GM19035 (cell line): Measurements from ENCODE around the gene CC2D2B.
"Not testable (repeated sequence)": the region's sequence is repeated elsewhere in the genome, so short reads cannot be mapped to it uniquely, and the experiment has no call there.

Experiments used
- ATAC-seq: cut with Tn5 transposase; IDR thresholded peaks from one replicate; pipeline ENCODE4 v1.9.1; 2021; ENCODE audit not compliant: unreplicated experiment

The CC2D2B gene, protein sequence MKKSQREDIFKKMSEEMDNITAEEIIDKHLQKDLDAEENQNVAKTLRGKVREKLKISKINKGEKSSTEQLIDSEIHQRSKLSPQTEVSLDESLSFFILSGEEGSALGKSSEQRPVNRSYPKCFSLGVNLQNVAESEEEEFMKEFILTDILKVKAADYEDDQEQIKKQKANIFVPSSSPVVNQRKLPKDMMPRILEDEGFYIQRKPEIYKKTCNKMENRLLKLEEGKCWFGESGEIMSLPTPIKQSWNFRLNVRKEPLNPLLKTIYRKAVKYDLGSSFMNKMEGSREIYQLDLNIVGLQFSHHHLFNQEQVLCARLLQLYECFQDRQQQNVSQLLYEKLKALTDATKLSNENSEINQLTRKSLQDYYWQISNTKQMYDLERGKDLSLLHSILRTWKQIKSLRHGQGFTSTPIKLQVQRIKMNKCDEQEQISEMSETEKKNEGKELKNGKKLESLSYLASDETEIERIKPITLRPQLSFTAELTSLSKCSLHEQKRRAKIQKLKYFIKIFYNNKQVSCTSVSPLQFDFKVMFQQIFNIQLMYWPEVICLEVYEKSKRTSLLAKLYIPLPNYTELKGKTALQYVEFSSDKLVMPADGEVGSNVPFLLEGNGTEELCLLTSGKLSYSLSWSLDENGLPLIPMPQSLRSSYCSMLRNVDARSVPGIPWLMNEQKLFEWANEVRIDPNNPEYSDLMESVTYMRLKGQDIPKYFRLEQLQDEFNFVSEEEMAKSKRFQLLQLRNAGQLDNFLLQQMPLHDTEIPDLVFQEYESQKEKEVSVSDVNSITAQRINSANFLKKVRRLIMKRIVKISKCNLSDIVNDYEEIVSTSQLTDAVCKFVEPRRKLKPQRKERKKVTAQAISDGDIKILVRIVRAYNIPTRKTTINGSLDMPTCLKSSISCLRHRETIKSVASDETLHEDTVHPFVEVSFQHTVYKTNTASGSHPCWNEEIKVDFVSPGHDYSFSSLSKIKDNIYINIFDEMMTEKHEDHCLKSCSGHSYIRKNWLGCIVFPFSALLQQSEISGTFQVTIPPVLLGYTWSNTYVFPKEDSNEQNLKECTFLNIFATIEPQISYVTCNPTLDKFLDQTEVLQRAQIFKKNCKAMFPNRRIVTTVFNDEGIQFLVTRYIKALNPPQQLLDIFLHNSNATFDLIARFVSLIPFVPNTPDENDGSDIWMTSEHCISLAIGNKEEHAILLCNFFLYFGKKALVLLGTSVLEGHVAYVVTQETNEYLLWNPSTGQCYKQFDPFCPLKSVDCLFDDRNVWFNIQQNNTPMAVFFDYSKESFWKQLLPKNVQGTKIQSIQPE (N-terminal part only)

GRCh38 chr10:95907456-95908253 is at the start of gene CC2D2B:
CC2D2B (plus strand) TSS chr10:95907975; CDS start chr10:95911324, 3,349 bp downstream.
- peak; percentile 93 for ATAC-seq

DNA sequence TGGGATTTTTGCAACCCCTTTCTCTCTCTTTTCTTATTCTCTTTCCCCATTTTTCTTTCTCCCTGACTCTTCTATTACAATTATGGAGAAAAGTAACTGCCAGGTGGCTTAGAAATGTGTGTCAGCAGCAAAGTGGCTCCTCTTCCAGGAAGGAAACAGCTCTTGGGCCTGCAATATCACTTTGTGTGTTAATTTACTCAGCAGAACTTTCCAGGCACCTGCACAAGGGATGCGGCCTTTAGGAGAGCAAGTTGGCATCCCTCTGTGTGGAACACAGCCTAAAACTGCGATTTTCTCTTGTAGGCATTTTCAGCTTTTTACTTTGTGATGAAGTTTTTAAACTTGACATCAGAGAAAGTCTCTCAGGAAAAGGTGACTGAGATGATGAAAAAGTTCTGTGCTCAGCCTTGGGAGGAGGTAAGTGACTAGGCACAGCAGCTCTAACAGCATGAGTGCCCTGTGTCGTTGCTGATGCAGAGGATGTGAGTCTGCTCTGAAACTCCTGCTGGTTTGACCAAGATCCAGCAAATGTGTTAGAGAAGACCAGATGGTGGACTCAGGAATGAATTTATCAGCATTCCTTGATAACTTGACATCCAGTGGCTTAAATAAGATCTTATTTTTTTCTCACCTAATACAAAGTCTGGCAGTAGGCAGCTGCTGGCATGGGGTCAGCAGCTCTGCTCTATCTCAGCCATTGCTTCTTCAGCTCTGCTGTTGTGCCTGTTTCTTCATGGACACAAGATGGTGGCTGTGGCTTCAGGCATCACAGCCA is 47.4 kb upstream of the CC2D2B start:
- no peak for ATAC-seq

GRCh38 chr10:95861386-95861785 is 46.4 kb upstream of the CC2D2B start:
- no peak for ATAC-seq

- peak; percentile 92 for ATAC-seq
These were observed 42.6 kb upstream of the CC2D2B start for GRCh38 chr10:95864906-95865813.

DNA sequence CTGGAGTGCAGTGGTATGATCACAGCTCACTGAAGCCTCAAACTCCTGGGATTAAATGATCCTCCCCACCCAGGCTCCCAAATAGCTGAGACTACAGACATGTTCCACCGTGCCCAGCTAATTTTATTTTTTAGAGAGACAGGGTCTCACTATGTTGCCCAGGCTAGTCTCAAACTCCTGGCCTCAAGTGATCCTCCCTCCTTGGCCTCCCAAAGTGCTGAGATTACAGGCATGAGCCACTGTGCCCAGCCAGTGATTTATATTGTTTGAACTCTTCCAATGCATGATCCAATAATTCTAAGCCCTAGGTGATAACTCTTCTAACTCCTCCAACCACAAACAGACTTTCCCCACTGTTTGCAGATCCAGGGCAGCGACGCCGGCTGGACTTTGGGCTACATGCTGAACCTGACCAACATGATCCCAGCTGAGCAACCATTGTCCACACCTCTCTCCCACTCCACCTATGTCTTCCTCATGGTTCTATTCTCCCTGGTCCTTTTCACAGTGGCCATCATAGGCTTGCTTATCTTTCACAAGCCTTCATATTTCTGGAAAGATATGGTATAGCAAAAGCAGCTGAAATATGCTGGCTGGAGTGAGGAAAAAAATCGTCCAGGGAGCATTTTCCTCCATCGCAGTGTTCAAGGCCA is 41.8 kb upstream of the CC2D2B start:
- ATAC-seq = no peak

GRCh38 chr10:95866467-95866842 is 41.3 kb upstream of the CC2D2B start:
- ATAC-seq = no peak

DNA sequence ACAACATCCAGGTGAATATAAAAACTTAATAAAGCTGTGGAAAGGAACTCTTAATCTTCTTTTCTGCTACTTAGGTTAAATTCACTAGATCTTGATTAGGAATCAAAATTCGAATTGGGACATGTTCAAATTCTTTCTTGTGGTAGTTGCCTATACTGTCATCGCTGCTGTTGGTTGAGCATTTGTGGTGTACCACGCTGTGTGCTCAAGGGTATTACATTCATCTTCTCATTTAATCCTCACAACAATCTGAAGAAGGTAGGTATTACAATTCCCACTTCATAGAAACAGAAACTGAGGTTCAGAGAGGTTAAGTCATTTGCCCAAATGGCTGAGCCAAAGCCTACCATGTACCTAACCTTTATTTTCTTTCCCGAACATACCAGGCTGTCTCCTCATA is 39.9 kb upstream of the CC2D2B start:
- no peak for ATAC-seq

DNA sequence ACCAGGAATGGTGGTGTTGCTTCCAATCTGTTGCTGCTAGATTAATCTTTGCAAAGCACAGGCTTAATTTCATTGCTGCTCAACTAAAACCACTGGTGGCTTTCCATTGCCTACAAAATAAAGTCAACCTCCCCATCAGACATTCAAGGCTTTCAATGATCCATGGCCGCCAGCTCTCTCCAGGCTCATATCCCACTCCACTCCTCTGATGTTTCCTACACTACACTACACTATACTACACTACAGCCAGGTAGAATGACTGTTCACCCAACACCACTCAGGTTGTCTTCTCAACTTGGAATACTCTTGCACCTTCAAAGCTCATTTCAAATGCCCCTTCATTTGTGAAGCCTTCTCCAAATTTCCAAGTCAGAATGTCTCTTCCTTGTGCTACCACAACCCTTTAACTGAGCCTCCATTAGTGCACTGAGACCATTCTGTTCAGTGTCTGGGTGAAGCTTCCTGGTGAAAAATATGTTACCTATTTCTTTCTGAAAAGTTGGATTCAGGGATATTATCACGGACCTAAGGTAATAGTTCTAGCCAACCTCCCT is 35.5 kb upstream of the CC2D2B start:
- no peak for ATAC-seq

DNA sequence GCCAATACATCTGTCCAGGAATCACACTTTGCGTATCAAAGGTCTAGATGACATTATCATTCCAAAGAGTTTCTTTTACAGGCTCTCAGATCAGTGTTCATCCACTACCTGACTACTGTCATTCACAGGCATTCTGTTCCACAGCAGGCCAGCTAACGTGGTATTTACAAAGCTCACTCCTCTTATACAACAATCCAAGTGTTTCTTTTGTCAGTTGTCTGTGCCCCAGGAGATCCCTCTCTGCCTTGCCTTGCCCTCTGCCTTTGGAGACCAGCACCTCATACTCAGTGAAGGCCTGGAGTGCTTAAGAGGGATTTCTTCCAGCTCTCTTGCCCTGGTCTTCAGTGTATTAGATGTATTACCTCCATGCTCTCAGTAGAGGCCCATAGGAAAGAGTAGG is 34.6 kb upstream of the CC2D2B start:
- ATAC-seq = no peak

DNA sequence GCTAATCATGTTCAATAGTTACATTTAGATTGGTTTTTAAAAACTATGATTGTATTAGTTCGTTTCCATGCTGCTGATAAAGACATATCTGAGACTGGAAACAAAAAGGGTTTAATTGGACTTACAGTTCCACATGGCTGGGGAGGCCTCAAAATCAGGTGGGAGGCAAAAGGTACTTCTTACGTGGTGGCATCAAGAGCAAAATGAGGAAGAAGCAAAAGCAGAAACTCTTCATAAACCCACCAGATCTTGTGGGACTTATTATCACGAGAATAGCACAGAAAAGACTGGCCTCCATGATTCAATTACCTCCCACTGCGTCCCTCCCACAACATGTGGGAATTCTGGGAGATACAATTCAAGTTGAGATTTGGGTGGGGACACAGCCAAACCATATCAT is 34.1 kb upstream of the CC2D2B start:
- no peak for ATAC-seq

DNA sequence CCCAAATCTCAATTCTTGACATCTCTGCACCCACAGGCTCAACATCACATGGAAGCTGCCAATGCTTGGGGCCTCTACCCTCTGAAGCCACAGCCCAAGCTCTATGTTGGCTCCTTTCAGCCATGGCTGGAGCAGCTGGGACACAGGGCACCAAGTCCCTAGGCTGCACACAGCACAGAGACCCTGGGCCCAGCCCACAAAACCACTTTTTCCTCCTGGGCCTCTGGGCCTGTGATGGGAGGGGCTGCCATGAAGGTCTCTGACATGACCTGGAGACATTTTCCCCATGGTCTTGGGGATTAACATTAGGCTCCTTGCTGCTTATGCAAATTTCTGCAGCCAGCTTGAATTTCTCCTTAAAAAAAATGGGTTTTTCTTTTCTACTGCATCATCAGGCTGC is 33.0 kb upstream of the CC2D2B start:
- ATAC-seq = not testable (repeated sequence)

DNA sequence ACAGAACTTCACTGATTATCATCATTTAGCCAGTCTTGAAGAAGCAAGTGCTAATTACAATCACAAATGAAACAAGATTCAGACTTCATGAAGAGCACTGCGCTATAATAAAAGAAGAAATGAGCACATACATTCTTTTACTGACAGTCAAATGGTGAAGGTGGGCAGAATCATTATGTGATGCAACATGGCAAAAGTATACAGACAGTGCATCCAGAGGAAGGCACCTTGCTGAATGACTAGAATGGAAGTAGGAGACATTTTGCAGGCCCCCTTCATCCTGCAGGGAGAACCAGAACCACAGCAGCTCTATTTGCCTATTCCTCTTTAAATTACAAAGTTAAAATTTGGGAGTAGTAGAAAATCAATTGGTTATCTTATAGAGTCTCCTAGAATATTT is 31.0 kb upstream of the CC2D2B start:
- no peak for ATAC-seq

DNA sequence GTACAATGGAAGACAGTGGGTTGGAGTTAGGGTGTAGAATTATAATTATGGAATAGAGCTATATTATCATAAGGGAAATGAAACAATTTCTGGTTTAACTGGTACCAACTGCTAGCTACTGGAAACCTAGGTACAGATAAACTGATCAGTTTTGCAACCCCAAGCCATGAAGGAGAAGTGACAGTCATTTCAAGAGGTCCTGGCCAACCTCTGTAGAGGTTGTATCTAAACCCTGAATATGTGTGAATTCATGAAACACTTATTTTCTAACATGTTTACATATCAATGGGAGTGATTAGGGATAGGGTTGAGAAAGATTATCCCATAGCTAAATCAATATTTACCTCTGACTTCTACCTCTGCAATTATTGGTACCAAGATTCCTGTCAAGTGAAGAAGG is 29.9 kb upstream of the CC2D2B start:
- no peak for ATAC-seq

GRCh38 chr10:95880704-95881103 is 27.1 kb upstream of the CC2D2B start:
- ATAC-seq = no peak

DNA sequence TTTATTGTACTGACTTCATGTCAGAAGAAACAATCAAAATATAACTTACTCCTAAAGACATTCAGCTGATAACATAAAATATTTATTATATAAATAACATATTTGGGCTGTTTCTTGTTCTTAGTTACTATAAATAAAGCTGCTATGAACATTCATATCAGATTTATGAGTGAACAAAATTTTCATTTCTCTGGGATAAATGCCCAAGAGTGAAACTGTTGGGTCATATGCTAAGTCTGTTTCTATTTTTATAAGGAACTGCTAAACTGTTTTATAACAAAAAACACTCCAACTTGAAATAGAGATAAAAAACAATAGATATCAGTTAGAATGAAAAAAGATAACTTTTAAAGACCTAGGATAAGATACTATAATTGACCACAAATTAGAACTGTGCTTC is 26.5 kb upstream of the CC2D2B start:
- ATAC-seq = no peak

- no peak for ATAC-seq
These were observed 17.9 kb upstream of the CC2D2B start for GRCh38 chr10:95889830-95890229.

GRCh38 chr10:95896071-95896850 is 11.5 kb upstream of the CC2D2B start:
- ATAC-seq = no peak
